ENCODE results near the gene TBX15. TPM values are rescaled to one million over a fixed set of nuclear protein-coding genes. Genes with fewer than 3 reads are reported as not detected.

TBX15 gene
- total and polyA plus RNA-seq, 9 of the 15 experiments (the other 6 are each of a cell fraction or from before 2014, with no cell fraction given), result 0.03 to 3.4 (median 2.3) TPM

- WGBS (ENCODE audit: insufficient coverage, low coverage, missing lambda C conversion rate), result 5% methylated on average over 2 of the region's 2 CpGs
- Histone ChIP-seq H3K9me3 (replicated peaks; ENCODE audit: control insufficient read depth, insufficient read depth, low read depth, low read length) (no peaks in the 10 kb centered on the region), H3K27me3 (ENCODE audit: control insufficient read depth in 2 of 2, insufficient read depth in 2 of 2, low read length in 2 of 2) (no peaks in the 10 kb centered on the region), H3K36me3 (ENCODE audit: control insufficient read depth, insufficient read depth, low read length) (no peaks in the 10 kb centered on the region), H3K9me1 (ENCODE audit: control insufficient read depth, insufficient read depth, low read length) (no peaks in the 10 kb centered on the region), H4K20me1 (replicated peaks; ENCODE audit: control insufficient read depth, insufficient read depth, low read length) (no peaks in the 10 kb centered on the region), H3K9ac (ENCODE audit: insufficient read depth in 1 of 2, low read depth in 2 of 2, low read length in 2 of 2) (no peak overlapping the region), H3K79me2 (ENCODE audit: control insufficient read depth, insufficient read depth, low read length) (no peaks in the 10 kb centered on the region), H3K4me1 (replicated peaks in 1 of 2; ENCODE audit: control insufficient read depth in 2 of 2, insufficient read depth in 2 of 2, low read length in 2 of 2) (no peaks in the 10 kb centered on the region; a peak in 1 of 5 replicates), H3K4me2 (ENCODE audit: insufficient read depth, low read length) (no peak overlapping the region), H3K27ac (ENCODE audit: extremely low read depth, low read depth, low read length) (no peak overlapping the region), H3K4me3 (no peak overlapping the region), H2AFZ (ENCODE audit: low read depth, low read length) (no peak overlapping the region)
- ATAC-seq (no peak), FAIRE-seq (no peak), DNase-seq (ENCODE audit: extremely low read depth in 1 of 4, low spot score in 3 of 4) (no peak)
- intact Hi-C loops (cut with micrococcal nuclease), result loop anchor here (2.0 kb wide), 1 partner anchor 14 kb away; no protein-coding TSS in a partner anchor
- no TSS peak for BruUV-seq (replicated peaks)
- CTCF ChIA-PET (ENCODE audit: low intra/inter-chr PET ratio), result no interaction called here
- POLR2A ChIA-PET, result interaction anchor here (0.5 kb wide), 1 partner anchor 357 kb away, joined by 4 read pairs; no protein-coding TSS in a partner anchor
- in situ Hi-C loops (cut with MboI), result no loop called here
- TF ChIP-seq ZNF354B (CRISPR knock-in tag; IDR thresholded peaks at IDR 0.05) (no peak), CGGBP1 (CRISPR knock-in tag; IDR thresholded peaks at IDR 0.05) (no peak), ESRRB (CRISPR knock-in tag; IDR thresholded peaks at IDR 0.05; ENCODE audit: borderline replicate concordance) (no peak), DDX20 (tag; IDR thresholded peaks at IDR 0.05; ENCODE audit: low read depth) (no peak), DNMT1 (IDR thresholded peaks at IDR 0.05) (no peak), RBM25 (IDR thresholded peaks at IDR 0.05; ENCODE audit: low read depth, low read length, severe bottlenecking) (no peak), RBM17 (IDR thresholded peaks at IDR 0.05; ENCODE audit: borderline replicate concordance, low read depth, low read length) (no peak), POLR2B (IDR thresholded peaks at IDR 0.05; ENCODE audit: low read depth, partially characterized antibody) (no peak), PHTF2 (CRISPR knock-in tag; IDR thresholded peaks at IDR 0.05) (no peak), RHOXF2B (CRISPR knock-in tag; conservative IDR thresholded peaks at IDR 0.05) (no peak), CBFA2T3 (IDR thresholded peaks at IDR 0.05) (no peak), SRSF3 (IDR thresholded peaks at IDR 0.05; ENCODE audit: insufficient read depth, low read length) (no peak), EZH2 (IDR thresholded peaks at IDR 0.05; ENCODE audit: borderline replicate concordance, low read depth, low read length) (no peak), NCOR1 (IDR thresholded peaks at IDR 0.05) (no peak), SRSF7 (optimal IDR thresholded peaks at IDR 0.05; ENCODE audit: low read depth, low read length) (no peak), ZNF77 (CRISPR knock-in tag; IDR thresholded peaks at IDR 0.05) (no peak), AFF4 (CRISPR knock-in tag; IDR thresholded peaks at IDR 0.05) (no peak)
Measured at GRCh38 chr1:118970451-118970850, 17.7 kb downstream of the TBX15 start.
